H1 (cell line): Measurements from ENCODE around the gene SSTR4. TPM values are rescaled to one million over a fixed set of nuclear protein-coding genes. Genes with fewer than 3 reads are reported as not detected.

Experiments used
- CTCF ChIA-PET: fragments of 300-600 bp; sonication (Branson Sonifier 250); formaldehyde crosslinking; loops from one replicate; lab custom pipeline; 2021; ENCODE audit not compliant: partially characterized antibody; lab: Charles Lee
- POLR2A ChIA-PET: fragments of 300-600 bp; sonication (Branson Sonifier 250); formaldehyde crosslinking; loops from one replicate; lab custom pipeline; 2021; ENCODE audit warnings: inconsistent platforms; ENCODE audit not compliant: partially characterized antibody; lab: Charles Lee
- DNase-seq, 2 experiments: peaks; one replicate each; pipeline versions ENCODE4 v3.0.0 to v3.0.0-alpha.2; 2010 to 2022; ENCODE audit warnings: low spot score in 2 of 2, low read depth in 1 of 2, mixed read lengths in 1 of 2
- FAIRE-seq: peaks from 2 replicates; lab custom pipeline; 2011; peaks lifted over from hg19 to GRCh38; lab: Jason Lieb, UNC
- H2AFZ ChIP-seq: 2 replicates; pipeline ENCODE4 v1.8.1; 2012; ENCODE audit warnings: low read length, inconsistent platforms
- H2AK5ac ChIP-seq: 2 replicates; pipeline ENCODE4 v1.6.1; 2013; ENCODE audit warnings: low read depth, low read length
- H2BK120ac ChIP-seq: replicated peaks from 2 replicates; pipeline ENCODE3; 2013; ENCODE audit warnings: low read depth, low read length, inconsistent platforms
- H2BK12ac ChIP-seq: 2 replicates; pipeline ENCODE4 v1.6.1; 2013; ENCODE audit warnings: low read depth, low read length
- H2BK15ac ChIP-seq: 2 replicates; pipeline ENCODE4 v1.6.1; 2013; ENCODE audit warnings: low read length
- H2BK20ac ChIP-seq: 2 replicates; pipeline ENCODE4 v1.6.1; 2013; ENCODE audit warnings: low read length
- H2BK5ac ChIP-seq: 2 replicates; pipeline ENCODE4 v1.6.1; 2013; ENCODE audit warnings: low read depth, low read length
- H3K14ac ChIP-seq: 2 replicates; pipeline ENCODE4 v1.6.1; 2013; ENCODE audit warnings: inconsistent platforms; ENCODE audit not compliant: insufficient read length
- H3K18ac ChIP-seq: 2 replicates; pipeline ENCODE4 v1.6.1; 2013; ENCODE audit warnings: low read length; ENCODE audit errors: extremely low read depth
- H3K23ac ChIP-seq: 2 replicates; pipeline ENCODE4 v1.6.1; 2013; ENCODE audit warnings: inconsistent platforms; ENCODE audit not compliant: insufficient read length
- H3K23me2 ChIP-seq: 2 replicates; pipeline ENCODE4 v1.6.1; 2013; ENCODE audit warnings: low read depth, low read length
- H3K27ac ChIP-seq: 2 replicates; pipeline ENCODE4 v1.6.1; 2011; ENCODE audit warnings: low read depth, low read length, inconsistent platforms
- H3K27me3 ChIP-seq, 4 experiments: replicated peaks in 1 of 4; 1 replicate in 1 of 4; 2 replicates in 3 of 4; pipeline versions ENCODE4 v1.6.1 to v1.8.1; 2011 to 2013; ENCODE audit warnings: low read length in 3 of 4, mild to moderate bottlenecking in 3 of 4, inconsistent platforms in 2 of 4, mixed read lengths in 2 of 4, moderate library complexity in 1 of 4; ENCODE audit not compliant: control insufficient read depth in 3 of 4, insufficient read depth in 3 of 4; ENCODE audit errors: extremely low read depth in 1 of 4
- H3K36me3 ChIP-seq, 4 experiments: 2 replicates each; pipeline versions ENCODE4 v1.6.1 to v1.8.1; 2011 to 2013; ENCODE audit warnings: mild to moderate bottlenecking in 4 of 4, low read length in 3 of 4, moderate library complexity in 2 of 4, control low read depth in 1 of 4, inconsistent platforms in 1 of 4; ENCODE audit not compliant: insufficient read depth in 4 of 4, control insufficient read depth in 2 of 4
- H3K4ac ChIP-seq: replicated peaks from 2 replicates; pipeline ENCODE3; 2013; ENCODE audit warnings: low read length, low read depth, mixed read lengths, inconsistent platforms; ENCODE audit not compliant: insufficient read length
- H3K4me1 ChIP-seq, 4 experiments: replicated peaks in 1 of 4; 1 replicate in 1 of 4; 2 replicates in 3 of 4; pipeline versions ENCODE4 v1.6.1 to v1.8.1; 2011 to 2013; ENCODE audit warnings: low read length in 3 of 4, inconsistent platforms in 2 of 4, mixed read lengths in 1 of 4; ENCODE audit not compliant: insufficient read depth in 4 of 4, control insufficient read depth in 3 of 4
- H3K4me2 ChIP-seq, 2 experiments: 2 replicates each; pipeline versions ENCODE4 v1.6.1 to v1.8.1; 2011 to 2013; ENCODE audit warnings: low read depth in 2 of 2, low read length in 2 of 2, control low read depth in 1 of 2, inconsistent platforms in 1 of 2, mild to moderate bottlenecking in 1 of 2; ENCODE audit not compliant: insufficient read depth in 1 of 2
- H3K4me3 ChIP-seq, 4 experiments: fragments of 200-600, 300-600 bp in 1 of 4; sonication (generic), shearing (Covaris generic), sonication (Bioruptor Twin) in 1 of 4; 2 replicates each; pipeline versions ENCODE4 v1.5.1 to v1.8.1; 2011 to 2016; ENCODE audit warnings: low read length in 4 of 4, low read depth in 3 of 4, control low read depth in 2 of 4, inconsistent platforms in 2 of 4, mild to moderate bottlenecking in 2 of 4, mixed read lengths in 1 of 4, moderate library complexity in 1 of 4; ENCODE audit not compliant: insufficient read depth in 2 of 4; ENCODE audit errors: extremely low read depth in 1 of 4
- H3K56ac ChIP-seq: replicated peaks from 2 replicates; pipeline ENCODE3; 2013; ENCODE audit warnings: low read depth, mild to moderate bottlenecking, mixed read lengths, low read length, inconsistent platforms; ENCODE audit not compliant: insufficient read length
- H3K79me1 ChIP-seq: 2 replicates; pipeline ENCODE4 v1.6.1; 2013; ENCODE audit warnings: low read depth, low read length, control low read depth
- H3K79me2 ChIP-seq, 2 experiments: 2 replicates each; pipeline versions ENCODE4 v1.6.1 to v1.8.1; 2012 to 2013; ENCODE audit warnings: low read length in 2 of 2, mild to moderate bottlenecking in 2 of 2, inconsistent platforms in 1 of 2; ENCODE audit not compliant: insufficient read depth in 2 of 2, control insufficient read depth in 1 of 2
- H3K9ac ChIP-seq, 4 experiments: replicated peaks in 1 of 4; 1 replicate in 1 of 4; 2 replicates in 3 of 4; pipeline versions ENCODE4 v1.6.1 to v1.8.1; 2011 to 2013; ENCODE audit warnings: low read depth in 3 of 4, low read length in 3 of 4, control low read depth in 2 of 4, mild to moderate bottlenecking in 2 of 4, moderate library complexity in 2 of 4, inconsistent platforms in 1 of 4; ENCODE audit errors: extremely low read depth in 1 of 4
- H3K9me3 ChIP-seq, 2 experiments: 2 replicates each; pipeline versions ENCODE4 v1.6.1 to v1.8.1; 2012 to 2013; ENCODE audit warnings: mild to moderate bottlenecking in 2 of 2, moderate library complexity in 2 of 2, control low read depth in 1 of 2, inconsistent platforms in 1 of 2, low read depth in 1 of 2, low read length in 1 of 2, mixed read lengths in 1 of 2; ENCODE audit not compliant: insufficient read depth in 2 of 2
- H4K20me1 ChIP-seq, 2 experiments: replicated peaks in 1 of 2; 2 replicates each; pipeline versions ENCODE3 to v1.8.1; 2011 to 2013; ENCODE audit warnings: inconsistent platforms in 2 of 2, low read length in 2 of 2, mild to moderate bottlenecking in 1 of 2; ENCODE audit not compliant: insufficient read depth in 2 of 2, control insufficient read depth in 1 of 2
- H4K5ac ChIP-seq: 2 replicates; pipeline ENCODE4 v1.6.1; 2013; ENCODE audit warnings: low read length, low read depth, mixed read lengths, inconsistent platforms; ENCODE audit not compliant: insufficient read length
- H4K8ac ChIP-seq: 2 replicates; pipeline ENCODE4 v1.8.0; 2013; ENCODE audit warnings: mild to moderate bottlenecking, moderate library complexity, low read length, inconsistent platforms; ENCODE audit not compliant: insufficient read depth; ENCODE audit errors: extremely low read depth
- H4K91ac ChIP-seq: replicated peaks from 2 replicates; pipeline ENCODE3; 2013; ENCODE audit warnings: low read length, mixed read lengths, inconsistent platforms; ENCODE audit not compliant: insufficient read length
- SUZ12 ChIP-seq: fragments of 200-600 bp; sonication (generic); IDR thresholded peaks from 2 replicates; pipeline ENCODE4 v1.6.1; 2012; ENCODE audit warnings: mild to moderate bottlenecking, inconsistent platforms, low read length, moderate library complexity, mixed read lengths
- WGBS, 2 experiments: shearing (Covaris generic) in 1 of 2; methylation state at CpG; one replicate each; pipeline versions ENCODE4 v1.1.6 to v1.1.7; 2013 to 2015; ENCODE audit warnings: low lambda C conversion rate in 2 of 2, mixed read lengths in 2 of 2, inconsistent platforms in 1 of 2, low coverage in 1 of 2, missing lambda C conversion rate in 1 of 2; ENCODE audit not compliant: insufficient replicate concordance in 2 of 2, insufficient coverage in 1 of 2, insufficient read length in 1 of 2; ENCODE audit errors: extremely low coverage in 1 of 2, missing lambda C conversion rate in 1 of 2; 5-methylcytosine and 5-hydroxymethylcytosine counted together
- polyA plus RNA-seq, 7 experiments: library from polyadenylated mRNA; depleted of rRNA in 3 of 7; stranded (reverse) in 5 of 7; unstranded in 2 of 7; fragments of >200 nt in 5 of 7; fragments of 200-250 nt in 2 of 7; gene quantifications; 1 replicate in 5 of 7; 2 replicates in 1 of 7; 4 replicates in 1 of 7; pipeline versions ENCODE4 v1.2.1 to v1.2.3, GENCODE V29; 2011 to 2013; ENCODE audit warnings: missing spikeins in 2 of 7, mixed read lengths in 2 of 7
- total RNA-seq: library from RNA; stranded (reverse); fragmentation: NEBNext Ultra II Directional; extraction: Animal tissue kit (Norgen Biotek cat#: 25700); gene quantifications from 2 replicates; pipeline ENCODE4 v1.2.1, GENCODE V29; 2021

The SSTR4 gene
- total and polyA plus RNA-seq, 2 of the 8 experiments (the other 6 are each of a cell fraction or from before 2014, with no cell fraction given): 0.05 TPM; not detected in 1

- H3K9ac ChIP-seq: no peak overlapping the region
- no peak overlapping the region for H3K4me3 ChIP-seq
- no peak overlapping the region for H2BK15ac ChIP-seq
- no peaks in the 10 kb centered on the region for H3K9me3 ChIP-seq
- no peak overlapping the region for H2AK5ac ChIP-seq
- no peak overlapping the region for H3K23ac ChIP-seq
- WGBS, 2 experiments: 84% methylated on average over 5 of the region's 5 CpGs; no CpG with 5 or more reads in 1 of the 2 experiments
- FAIRE-seq: no peak
- H3K14ac ChIP-seq: no peak overlapping the region
- H2BK20ac ChIP-seq: no peak overlapping the region
- no peaks in the 10 kb centered on the region for H3K79me1 ChIP-seq
- no peak overlapping the region for H2BK5ac ChIP-seq
- 0 out of 2 replicates have a peak, but pooled peaks cover 1% of the 10 kb centered on the region for H3K23me2 ChIP-seq
- no peak overlapping the region for H4K91ac ChIP-seq
- no peaks in the 10 kb centered on the region for H3K36me3 ChIP-seq
- H3K27ac ChIP-seq: no peak overlapping the region
- H2BK12ac ChIP-seq: no peak overlapping the region
- no peaks in the 10 kb centered on the region for H3K79me2 ChIP-seq
- POLR2A ChIA-PET: no interaction called here
- no peak for DNase-seq
- no peak overlapping the region for H3K4ac ChIP-seq
- no peak overlapping the region for H2AFZ ChIP-seq
- no peak overlapping the region for H3K4me2 ChIP-seq
- no peak overlapping the region for H3K56ac ChIP-seq
- H4K8ac ChIP-seq: no peak overlapping the region
- no peaks in the 10 kb centered on the region for H4K20me1 ChIP-seq
- H2BK120ac ChIP-seq: no peak overlapping the region
- no peak for TF ChIP-seq SUZ12
- H4K5ac ChIP-seq: no peak overlapping the region
- H3K18ac ChIP-seq: no peak overlapping the region
- no peaks in the 10 kb centered on the region; a peak in 1 of 7 replicates for H3K27me3 ChIP-seq
- no peaks in the 10 kb centered on the region for H3K4me1 ChIP-seq
- CTCF ChIA-PET: interaction anchor here (0.8 to 2.0 kb wide), 9 partner anchors 11 to 330 kb away, joined by 3 to 5 read pairs (median 4); no protein-coding TSS in a partner anchor
Observed at GRCh38 chr20:23021951-23022350, 13.2 kb upstream of the SSTR4 start.
